GM12878 (cell line): ENCODE measurements around the gene BLNK. TPM values are rescaled to one million over a fixed set of nuclear protein-coding genes. Genes with fewer than 3 reads are reported as not detected.

Experiments
- ATF7 ChIP-seq: fragments of 450-650 bp; IDR thresholded peaks from 2 replicates; pipeline ENCODE4 v1.6.1; 2016; ENCODE audit warnings: low read depth, mild to moderate bottlenecking
- BCL11A ChIP-seq: IDR thresholded peaks from 2 replicates; pipeline ENCODE4 v1.6.1; 2011; ENCODE audit warnings: low read depth, low read length
- CBFB ChIP-seq: IDR thresholded peaks from 2 replicates; pipeline ENCODE4 v1.6.1; 2016; ENCODE audit warnings: antibody characterized with exemption, low read depth
- CHD2 ChIP-seq: IDR thresholded peaks from 2 replicates; pipeline ENCODE4 v1.6.1; 2011; ENCODE audit warnings: low read depth, low read length, improper control_type of control experiment, borderline replicate concordance
- CREB1 ChIP-seq: IDR thresholded peaks from 2 replicates; pipeline ENCODE4 v1.6.1; 2012; ENCODE audit warnings: low read depth, mild to moderate bottlenecking, inconsistent platforms
- ETV6 ChIP-seq, 2 experiments: fragments of 450-650 bp in 1 of 2; IDR thresholded peaks in 1 of 2; conservative IDR thresholded peaks in 1 of 2; 2 replicates each; pipeline ENCODE4 v1.6.1; 2014; ENCODE audit warnings: antibody characterized with exemption in 1 of 2, borderline replicate concordance in 1 of 2, low read depth in 1 of 2, mild to moderate bottlenecking in 1 of 2, moderate library complexity in 1 of 2
- EZH2 ChIP-seq: IDR thresholded peaks from 2 replicates; pipeline ENCODE4 v1.6.1; 2012; ENCODE audit warnings: low read depth, mild to moderate bottlenecking, control low read depth, inconsistent platforms, low read length, borderline replicate concordance; ENCODE audit not compliant: control insufficient read depth
- FOXK2 ChIP-seq: fragments of 450-650 bp; IDR thresholded peaks from 2 replicates; pipeline ENCODE4 v1.6.1; 2017; ENCODE audit warnings: mild to moderate bottlenecking, moderate library complexity
- FOXM1 ChIP-seq: IDR thresholded peaks from 2 replicates; pipeline ENCODE4 v1.6.1; 2012; ENCODE audit warnings: low read depth, mild to moderate bottlenecking, inconsistent platforms, low read length, moderate library complexity
- GABPA ChIP-seq: IDR thresholded peaks from 2 replicates; pipeline ENCODE4 v1.6.1; 2014; ENCODE audit warnings: antibody characterized with exemption, low read depth, mild to moderate bottlenecking, inconsistent platforms
- HDGF ChIP-seq: fragments of 450-650 bp; IDR thresholded peaks from 2 replicates; pipeline ENCODE4 v1.6.1; 2016; ENCODE audit warnings: antibody characterized with exemption
- IKZF1 ChIP-seq: fragments of 450-650 bp; conservative IDR thresholded peaks from 2 replicates; pipeline ENCODE4 v1.6.1; 2017; ENCODE audit warnings: antibody characterized with exemption, mild to moderate bottlenecking
- IKZF2 ChIP-seq, 2 experiments: fragments of 450-650 bp; IDR thresholded peaks; 2 replicates each; pipeline ENCODE4 v1.6.1; 2017; ENCODE audit warnings: mild to moderate bottlenecking in 2 of 2, moderate library complexity in 2 of 2
- LARP7 ChIP-seq: fragments of 450-650 bp; IDR thresholded peaks from 2 replicates; pipeline ENCODE4 v1.6.1; 2017; ENCODE audit warnings: mild to moderate bottlenecking
- MLLT1 ChIP-seq: fragments of 450-650 bp; IDR thresholded peaks from 2 replicates; pipeline ENCODE4 v1.6.1; 2016; ENCODE audit warnings: mild to moderate bottlenecking
- MTA2 ChIP-seq: fragments of 450-650 bp; IDR thresholded peaks from 2 replicates; pipeline ENCODE4 v1.6.1; 2016; ENCODE audit warnings: low read depth, mild to moderate bottlenecking, moderate library complexity
- PAX5 ChIP-seq: IDR thresholded peaks from 2 replicates; pipeline ENCODE4 v1.6.1; 2011; ENCODE audit warnings: low read depth, low read length, borderline replicate concordance
- RB1 ChIP-seq: fragments of 450-650 bp; formaldehyde crosslinking; IDR thresholded peaks from 2 replicates; pipeline ENCODE4 v1.6.1; 2017; ENCODE audit warnings: mild to moderate bottlenecking, borderline replicate concordance
- SKIL ChIP-seq: fragments of 450-650 bp; IDR thresholded peaks from 2 replicates; pipeline ENCODE4 v1.6.1; 2017; ENCODE audit warnings: mild to moderate bottlenecking, low read depth, inconsistent platforms; ENCODE audit not compliant: poor library complexity, severe bottlenecking
- STAT3 ChIP-seq: IDR thresholded peaks from 2 replicates; pipeline ENCODE4 v1.6.1; 2011; ENCODE audit warnings: low read depth, low read length, improper control_type of control experiment
- TAF1 ChIP-seq: IDR thresholded peaks from 2 replicates; pipeline ENCODE4 v1.6.1; 2011; ENCODE audit warnings: mild to moderate bottlenecking, low read depth, low read length, borderline replicate concordance
- TCF3 ChIP-seq: IDR thresholded peaks from 2 replicates; pipeline ENCODE4 v1.6.1; 2012; ENCODE audit warnings: low read depth, mild to moderate bottlenecking, low read length, borderline replicate concordance; ENCODE audit not compliant: insufficient read depth
- YBX1 ChIP-seq: fragments of 450-650 bp; IDR thresholded peaks from 2 replicates; pipeline ENCODE4 v1.6.1; 2016; ENCODE audit warnings: antibody characterized with exemption
- ZBED1 ChIP-seq: IDR thresholded peaks from 2 replicates; pipeline ENCODE4 v1.6.1; 2016; ENCODE audit warnings: borderline replicate concordance
- ZBTB4 ChIP-seq: fragments of 450-650 bp; formaldehyde crosslinking; IDR thresholded peaks from 2 replicates; pipeline ENCODE4 v1.4.0; 2022; ENCODE audit warnings: mild to moderate bottlenecking, moderate library complexity
- polyA plus RNA-seq, 11 experiments: library from polyadenylated mRNA; depleted of rRNA in 4 of 11; unstranded in 6 of 11; stranded (reverse) in 5 of 11; fragments of >200 nt; fragmentation: Nextera tagmentation in 4 of 11; fragmentation: Illumina TruSeq in 1 of 11; extraction: Ambion mirVana in 4 of 11; extraction: Trizol in 1 of 11; gene quantifications; 1 replicate in 1 of 11; 2 replicates in 10 of 11; pipeline versions ENCODE4 v1.2.1 to v1.2.3, GENCODE V29; 2011 to 2016; ENCODE audit warnings: inconsistent platforms in 2 of 11, missing spikeins in 2 of 11, low read depth in 1 of 11
- total RNA-seq, 4 experiments: library from RNA; depleted of rRNA in 3 of 4; stranded (reverse); fragments of >200 nt in 3 of 4; fragmentation: Illumina TruSeq in 1 of 4; extraction: Trizol in 1 of 4; gene quantifications; 2 replicates each; pipeline versions ENCODE4 v1.2.1 to v1.2.3, GENCODE V29; 2013 to 2021

BLNK gene
- total and polyA plus RNA-seq, 10 of the 15 experiments (the other 5 are each of a cell fraction or from before 2014, with no cell fraction given): 79.5 to 201 (median 139) TPM

- TF ChIP-seq STAT3: no peak
- no peak for TF ChIP-seq PAX5
- peak; percentile 40; the same call in 1 of the 2 replicates for TF ChIP-seq ATF7
- TF ChIP-seq MTA2: peak; percentile 56; the same call in 1 of the 2 replicates
- TF ChIP-seq TAF1: no peak
- no peak for TF ChIP-seq ZBED1
- TF ChIP-seq EZH2: no peak
- no peak for TF ChIP-seq BCL11A
- peak; percentile 66; the same call in 1 of the 2 replicates for TF ChIP-seq RB1
- TF ChIP-seq MLLT1: peak; percentile 62; the same call in 1 of the 2 replicates
- no peak for TF ChIP-seq CBFB
- TF ChIP-seq IKZF2 (IDR thresholded peaks at IDR 0.05): peak in 1 of 2 experiments; percentile 57; a peak in 2 of 4 replicates
- peak; percentile 31; the same call in 1 of the 2 replicates for TF ChIP-seq IKZF1
- no peak for TF ChIP-seq LARP7
- TF ChIP-seq HDGF: peak; percentile 89
- peak; percentile 47; the same call in 1 of the 2 replicates for TF ChIP-seq CREB1
- 0 out of 2 replicates have a peak, but pooled peaks have one; percentile 41 for TF ChIP-seq CHD2
- TF ChIP-seq ETV6 (conservative IDR thresholded peaks at IDR 0.05 in 1 of 2, IDR thresholded peaks at IDR 0.05 in 1 of 2; ENCODE audit: borderline replicate concordance in 1 of 2, low read depth in 1 of 2): peak in 1 of 2 experiments; percentile 37; a peak in 1 of 4 replicates
- TF ChIP-seq SKIL: peak; percentile 36
- peak; percentile 69 for TF ChIP-seq FOXM1
- TF ChIP-seq GABPA: no peak
- no peak for TF ChIP-seq YBX1
- no peak for TF ChIP-seq ZBTB4 (CRISPR knock-in tag)
- TF ChIP-seq TCF3: no peak
- TF ChIP-seq FOXK2: no peak
These were observed 41.8 kb downstream of the BLNK start (continued) for GRCh38 chr10:96229568-96230030.
